HL-60/S4 (cell line): ENCODE data around the gene CTTNBP2NL.
"Not testable (repeated sequence)": the region's sequence is repeated elsewhere in the genome, so short reads cannot be mapped to it uniquely, and the experiment has no call there.

Source experiments
- in situ Hi-C: fragments of 300-500 bp; cut with MboI; formaldehyde crosslinking; loops from 2 replicates; pipeline ENCODE4 v1.14.3; 2022; ENCODE audit warnings: low sequenced_read_pairs

Gene CTTNBP2NL

DNA sequence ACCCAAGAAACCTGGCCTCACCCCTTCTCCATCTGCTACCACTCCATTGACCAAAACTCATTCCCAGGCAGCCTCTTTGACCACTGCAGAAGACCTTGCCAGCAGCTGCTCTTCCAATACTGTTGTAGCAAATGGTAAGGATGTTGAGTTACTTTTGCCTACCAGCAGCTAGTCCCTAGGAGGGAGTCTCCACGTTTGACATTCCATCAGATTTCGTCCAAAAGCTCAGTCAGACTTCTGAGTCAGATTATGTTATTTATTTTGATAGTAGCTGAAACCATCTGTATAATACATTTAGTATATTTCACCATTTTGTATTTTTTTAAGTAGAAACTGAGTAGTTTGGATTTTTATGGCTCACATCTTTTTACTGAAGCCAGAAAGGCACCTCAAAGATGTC, 61.2 kb downstream of the CTTNBP2NL start:
- in situ Hi-C loops = no loop called here

DNA sequence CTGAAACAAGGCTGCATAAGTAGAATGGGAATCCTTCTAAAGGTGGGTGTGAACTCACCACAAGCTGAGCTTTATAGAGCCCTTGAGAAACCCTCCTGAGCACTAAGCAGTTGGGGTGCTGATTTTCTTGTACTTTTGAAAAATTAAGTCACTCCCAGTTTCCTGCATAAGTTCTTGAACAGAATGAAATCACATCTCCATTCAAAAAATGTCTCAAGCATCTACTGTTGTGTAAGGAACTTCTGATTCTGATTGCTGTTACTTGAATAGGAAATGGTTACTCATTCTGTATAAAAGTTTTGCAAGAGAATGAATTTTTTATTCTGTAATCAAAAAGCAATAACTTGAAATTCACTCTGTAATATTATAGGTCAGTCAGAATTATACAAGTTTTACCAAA, 61.9 kb downstream of the CTTNBP2NL start:
- in situ Hi-C loops = no loop called here

DNA sequence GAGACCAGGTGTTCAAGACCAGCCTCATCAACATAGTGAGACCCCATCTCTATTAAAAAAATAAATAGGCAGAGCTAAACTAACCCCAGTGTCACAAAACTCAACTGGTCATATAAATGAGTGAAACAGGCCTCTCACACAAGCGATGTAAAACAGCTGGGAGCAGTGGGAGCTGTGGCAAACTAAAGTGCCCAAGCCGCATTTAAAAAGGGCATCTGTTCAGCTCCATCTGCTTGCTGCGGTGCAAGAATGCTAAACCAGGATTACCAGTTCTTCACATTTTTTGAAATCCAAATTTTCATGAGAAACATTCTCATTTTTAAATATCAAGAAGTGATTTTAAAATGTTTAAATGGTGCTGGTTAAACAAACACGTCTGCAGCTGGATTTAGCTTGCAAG, 62.7 kb downstream of the CTTNBP2NL start:
- in situ Hi-C loops = no loop called here

DNA sequence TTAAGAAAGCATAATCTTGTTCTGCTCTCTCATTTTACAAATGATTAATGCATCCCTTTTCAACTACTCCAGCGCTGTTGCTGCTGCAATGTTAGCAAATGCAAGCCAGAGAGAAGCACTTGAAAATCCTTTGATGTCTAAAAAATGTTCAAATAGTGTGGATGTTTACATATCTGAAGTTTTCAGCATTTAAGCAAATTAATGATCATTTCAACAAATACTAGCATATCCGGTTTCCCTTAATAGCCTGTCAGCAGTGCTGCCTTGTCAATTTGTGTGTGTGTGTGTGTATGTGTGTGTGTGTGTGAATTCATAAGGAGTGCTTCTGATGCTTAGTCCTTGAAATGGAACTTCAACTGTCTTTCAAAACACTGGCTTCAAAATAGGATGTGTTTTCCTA, 64.6 kb downstream of the CTTNBP2NL start:
- in situ Hi-C loops = no loop called here

DNA sequence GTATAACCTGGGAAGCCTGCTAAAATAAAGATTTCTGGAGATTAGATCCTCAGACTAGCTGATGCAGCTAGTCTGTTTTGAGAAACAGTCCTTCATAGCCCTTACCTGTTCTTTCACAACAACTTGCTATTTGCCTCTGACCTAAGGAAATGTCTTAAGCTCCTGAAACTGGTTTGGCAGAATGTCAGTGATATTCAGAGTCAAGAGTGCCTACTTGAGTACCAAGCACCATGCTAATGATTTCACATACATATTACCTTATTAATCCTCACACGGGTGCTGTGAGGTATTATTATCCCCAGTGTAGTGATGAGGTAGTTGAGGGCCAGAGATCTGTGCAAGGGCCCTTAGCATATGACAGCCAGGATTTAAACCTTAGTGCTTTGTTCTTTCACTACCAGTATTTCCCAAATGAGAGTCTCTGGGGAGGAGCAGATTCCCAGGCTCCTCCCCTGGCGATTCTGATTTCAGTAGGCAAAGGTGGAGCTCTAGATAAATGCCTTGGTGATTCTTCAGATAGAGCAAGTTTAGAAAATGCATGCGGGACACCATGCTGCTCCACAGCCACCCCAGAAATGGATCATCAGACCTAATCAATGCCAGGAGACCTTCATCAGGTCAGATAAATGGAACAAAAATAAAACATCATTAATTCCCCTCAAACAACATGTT, 65.3 kb downstream of the CTTNBP2NL start:
- in situ Hi-C loops = no loop called here

DNA sequence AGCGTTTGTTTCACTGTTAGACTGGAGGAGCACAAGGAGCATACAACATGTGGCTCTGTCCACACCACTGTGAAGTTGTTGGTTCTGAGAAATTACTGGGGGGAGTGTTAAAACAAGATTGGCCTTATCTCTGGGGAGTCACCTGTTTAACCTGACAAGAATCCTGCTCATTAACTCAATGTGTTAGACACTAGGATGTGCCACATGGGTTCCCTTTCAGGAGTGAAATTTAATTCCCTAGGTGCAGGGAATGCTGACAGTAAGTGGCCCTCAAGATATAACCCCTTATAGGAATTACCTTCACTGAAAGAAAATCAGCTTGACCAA, 66.9 kb downstream of the CTTNBP2NL start:
- in situ Hi-C loops = no loop called here

DNA sequence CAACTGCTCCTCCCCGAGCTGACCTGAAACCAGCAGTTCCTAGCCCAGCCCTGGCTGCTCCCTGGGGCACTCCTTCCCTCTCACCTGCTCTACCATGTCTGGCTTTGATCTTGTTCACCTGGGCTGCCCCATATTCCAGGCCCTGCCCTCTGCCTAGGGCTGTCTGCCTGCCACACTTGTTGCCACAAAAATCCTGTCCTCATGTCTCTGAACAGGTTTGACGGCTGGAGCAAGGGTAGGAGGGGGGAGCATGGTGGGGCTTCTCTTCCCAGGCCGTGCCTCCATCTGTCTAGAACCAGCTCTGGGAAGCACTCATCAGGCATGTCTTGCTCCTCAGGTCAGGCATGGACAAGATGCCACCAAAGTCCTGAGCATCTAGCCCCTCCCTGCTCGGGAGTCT, 68.5 kb downstream of the CTTNBP2NL start:
- in situ Hi-C loops = no loop called here

DNA sequence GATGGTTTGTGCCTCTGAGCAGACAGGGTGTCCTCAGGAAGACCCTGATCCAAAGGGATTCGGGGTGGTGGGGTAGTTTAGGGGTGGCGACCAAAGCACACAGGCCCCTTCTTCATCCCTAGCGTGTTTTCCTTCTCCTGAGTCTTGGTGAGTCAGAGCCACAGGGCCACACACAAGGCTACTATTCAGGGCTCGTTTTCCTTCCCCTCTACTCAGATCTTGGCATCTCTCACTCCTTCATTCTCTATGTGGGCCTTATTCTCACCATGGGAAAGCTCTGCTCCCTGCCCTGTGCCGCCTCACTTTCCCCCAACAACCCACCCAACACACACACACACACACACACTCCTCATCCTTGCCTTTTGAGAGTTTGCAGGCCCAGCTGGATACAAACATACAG, 69.1 kb downstream of the CTTNBP2NL start:
- in situ Hi-C loops = no loop called here

DNA sequence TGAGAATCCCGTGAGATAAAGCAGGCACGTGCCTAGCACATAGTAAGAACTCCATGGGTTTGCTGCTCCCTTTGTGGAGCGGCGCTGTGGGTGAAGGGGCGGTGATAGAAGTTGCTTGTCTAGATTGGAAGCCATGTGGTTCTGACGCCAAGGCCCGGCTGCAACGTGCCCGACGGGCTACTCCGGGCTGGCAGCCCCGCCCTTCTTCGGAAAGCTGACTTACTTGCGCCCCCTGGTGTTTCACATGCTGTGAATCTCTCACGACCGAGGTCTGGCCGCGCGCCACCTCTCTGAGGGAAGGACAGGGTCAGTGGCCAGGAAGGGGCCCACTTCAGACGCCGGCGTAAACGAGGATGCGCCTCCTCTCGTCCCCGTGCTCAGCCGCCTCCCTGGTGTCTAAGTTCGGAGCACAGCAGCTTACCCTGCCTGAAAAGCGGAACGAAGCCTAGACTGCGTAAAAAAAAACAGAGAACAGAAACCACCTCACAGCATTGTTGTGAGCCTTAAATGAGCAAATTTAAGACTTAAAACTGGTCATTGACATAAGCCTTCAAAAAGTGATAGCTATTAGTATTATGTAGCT, 70.2 kb downstream of the CTTNBP2NL start:
- in situ Hi-C loops = no loop called here

DNA sequence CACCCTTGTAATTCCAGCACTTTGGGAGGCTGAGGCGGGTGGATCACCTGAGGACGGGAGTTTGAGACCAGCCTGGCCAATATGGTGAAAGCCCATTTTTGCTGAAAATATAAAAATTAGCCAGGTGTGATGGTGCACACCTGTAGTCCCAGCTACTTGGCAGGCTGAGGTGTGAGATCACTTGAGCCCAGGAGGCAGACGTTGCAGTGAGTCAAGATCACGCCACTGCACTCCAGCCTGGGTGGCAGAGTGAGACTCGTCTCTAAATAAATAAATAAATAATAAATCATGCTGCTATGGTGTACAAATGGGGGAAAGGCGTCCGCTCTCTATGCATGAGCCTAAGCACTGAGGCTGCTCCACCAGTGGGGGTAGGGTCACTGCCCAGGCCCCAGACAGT, 74.3 kb downstream of the CTTNBP2NL start:
- in situ Hi-C loops = not testable (repeated sequence)

DNA sequence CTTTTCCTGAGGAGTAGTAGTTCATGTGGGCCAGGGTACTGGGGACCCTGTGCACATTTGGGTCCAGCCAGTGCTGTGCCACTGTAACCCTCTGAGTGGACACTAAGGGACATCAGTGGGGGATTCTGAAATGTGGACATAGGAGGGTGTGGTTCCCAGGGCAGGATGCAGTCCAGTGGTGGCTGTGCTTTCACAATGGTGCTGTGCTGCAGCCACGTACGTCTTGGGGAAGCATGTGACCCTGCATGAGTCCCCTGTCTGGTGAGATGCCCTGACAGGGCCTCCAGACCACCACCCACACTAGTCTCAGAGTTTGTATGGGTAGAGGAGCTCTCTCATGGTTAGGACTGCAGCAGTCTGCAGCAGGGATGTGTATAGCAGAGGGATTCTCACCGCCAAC, 75.0 kb downstream of the CTTNBP2NL start:
- in situ Hi-C loops = no loop called here

DNA sequence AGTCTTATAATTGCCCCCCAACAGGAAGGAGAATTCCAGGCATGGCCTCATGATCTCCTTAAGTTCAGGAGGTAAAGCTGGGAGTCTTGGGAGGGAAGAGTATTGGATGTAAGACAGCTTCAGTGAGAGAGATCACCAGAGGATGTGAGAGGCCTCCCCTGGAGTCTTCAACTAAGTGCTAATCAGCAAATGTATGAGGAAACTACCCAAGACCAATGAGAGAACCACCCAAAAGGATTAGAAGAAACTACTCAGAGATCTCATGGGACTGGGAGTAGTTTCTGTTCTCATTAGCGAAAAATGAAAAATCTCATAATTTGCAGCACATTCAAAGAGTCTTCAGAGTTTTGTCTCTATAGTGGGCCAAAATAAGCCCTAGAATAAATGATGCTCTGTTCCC, 76.1 kb downstream of the CTTNBP2NL start:
- in situ Hi-C loops = no loop called here

DNA sequence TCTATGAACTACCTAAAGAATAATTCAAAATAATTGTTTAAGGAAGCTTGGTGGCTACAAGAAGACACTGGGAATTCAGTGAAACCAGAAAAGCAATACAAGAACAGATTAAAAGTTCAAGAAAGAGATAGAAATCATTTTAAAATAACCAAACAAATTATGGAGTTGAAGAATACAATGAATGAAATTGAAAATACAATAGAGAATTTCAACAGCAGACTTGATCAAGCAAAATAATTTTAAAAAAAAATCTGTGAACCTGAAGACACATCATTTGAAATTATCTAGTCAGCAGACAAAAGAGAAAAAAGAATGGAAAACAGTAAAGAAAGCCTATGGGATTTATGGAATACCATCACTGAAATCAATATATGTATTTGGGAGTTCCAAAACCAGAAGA, 81.5 kb downstream of the CTTNBP2NL start:
- in situ Hi-C loops = no loop called here

DNA sequence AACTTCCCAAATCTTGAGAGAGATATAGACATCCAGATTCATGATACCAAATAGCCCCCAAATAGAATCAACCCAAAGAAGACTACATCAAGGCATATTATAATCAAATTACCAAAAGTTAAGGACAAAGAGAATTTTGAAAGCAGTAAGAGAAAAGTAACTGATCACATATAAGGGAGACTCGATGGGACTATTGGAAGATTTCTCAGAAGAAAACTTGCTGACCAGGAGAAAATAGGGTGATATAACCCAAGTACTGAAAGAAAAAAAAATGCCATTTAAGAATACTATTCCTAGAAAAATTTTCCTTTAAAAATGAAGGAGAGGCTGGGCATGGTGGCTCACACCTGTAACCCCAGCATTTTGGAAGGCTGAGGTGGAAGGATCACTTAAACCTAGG, 82.3 kb downstream of the CTTNBP2NL start:
- in situ Hi-C loops = no loop called here

DNA sequence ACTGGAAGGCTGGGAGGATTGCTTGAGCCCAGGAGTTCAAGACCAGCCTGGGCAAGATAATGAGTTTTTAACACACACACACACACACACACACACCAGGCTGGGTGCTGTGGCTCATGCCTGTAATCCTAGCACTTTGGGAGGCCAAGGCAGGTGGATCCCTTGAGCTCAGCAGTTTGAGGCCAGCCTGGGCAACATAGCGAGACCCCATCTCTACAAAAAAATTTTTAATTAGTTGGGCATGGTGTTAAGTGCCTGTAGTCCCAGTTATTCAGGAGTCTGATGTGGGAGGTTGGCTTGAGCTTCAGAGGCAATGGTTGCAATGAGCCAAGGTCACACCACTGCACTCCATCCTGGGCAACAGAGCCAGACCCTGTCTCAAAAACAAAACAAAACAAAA, 90.0 kb downstream of the CTTNBP2NL start:
- in situ Hi-C loops = not testable (repeated sequence)

DNA sequence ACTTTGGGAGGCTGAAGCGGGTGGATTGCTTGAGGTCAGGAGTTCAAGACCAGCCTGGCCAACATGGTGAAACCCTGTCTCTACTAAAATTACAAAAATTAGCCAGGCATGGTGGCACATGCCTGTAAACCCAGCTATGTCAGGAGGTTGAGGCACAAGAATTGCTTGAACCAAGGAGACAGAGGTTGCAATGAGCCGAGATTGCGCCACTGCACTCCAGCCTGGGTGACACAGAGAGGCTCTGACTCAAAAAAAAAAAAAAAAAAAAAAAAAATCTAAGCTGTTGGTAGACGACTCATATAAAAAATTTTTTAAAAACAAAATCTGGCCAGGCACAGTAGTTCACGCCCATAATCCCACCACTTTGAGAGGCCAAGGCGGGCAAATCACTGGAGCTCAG, 91.7 kb downstream of the CTTNBP2NL start:
- in situ Hi-C loops = not testable (repeated sequence)

DNA sequence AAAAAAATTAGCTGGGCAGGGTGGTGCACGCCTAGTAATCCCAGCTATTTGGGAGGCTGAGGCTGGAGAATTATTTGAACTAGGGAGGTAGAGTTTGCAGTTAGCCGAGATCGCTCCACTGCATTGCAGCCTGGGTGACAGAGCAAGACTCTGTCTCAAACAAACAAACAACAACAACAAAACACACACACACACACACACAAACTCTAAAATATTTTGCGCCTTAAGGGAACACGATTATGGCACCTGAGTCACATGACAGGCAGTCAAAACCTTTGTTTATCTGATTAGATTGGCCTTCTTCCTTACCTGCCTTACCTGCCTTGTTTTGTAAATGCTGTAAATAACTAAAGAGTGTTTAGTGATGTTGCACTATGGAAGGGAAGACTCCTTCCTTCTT, 92.1 kb downstream of the CTTNBP2NL start:
- in situ Hi-C loops = no loop called here

DNA sequence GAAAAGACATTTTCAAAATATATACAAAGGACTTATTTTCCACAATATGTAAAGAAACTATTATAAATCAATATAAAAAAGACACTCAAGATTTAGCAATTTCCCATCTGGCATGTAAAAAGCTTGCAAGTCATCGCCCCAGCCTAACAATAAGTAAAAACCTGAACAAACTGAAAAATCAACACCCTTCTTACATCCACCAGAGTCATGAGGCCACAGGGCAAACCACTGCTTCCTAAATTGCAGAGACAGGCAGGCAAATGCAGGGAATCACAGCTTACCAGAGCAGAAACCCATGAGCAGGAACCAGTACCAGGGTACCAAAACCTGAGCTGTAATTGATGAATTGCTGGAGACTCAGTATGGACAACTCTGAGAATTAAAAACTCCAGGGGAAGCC, 96.1 kb downstream of the CTTNBP2NL start:
- in situ Hi-C loops = no loop called here

DNA sequence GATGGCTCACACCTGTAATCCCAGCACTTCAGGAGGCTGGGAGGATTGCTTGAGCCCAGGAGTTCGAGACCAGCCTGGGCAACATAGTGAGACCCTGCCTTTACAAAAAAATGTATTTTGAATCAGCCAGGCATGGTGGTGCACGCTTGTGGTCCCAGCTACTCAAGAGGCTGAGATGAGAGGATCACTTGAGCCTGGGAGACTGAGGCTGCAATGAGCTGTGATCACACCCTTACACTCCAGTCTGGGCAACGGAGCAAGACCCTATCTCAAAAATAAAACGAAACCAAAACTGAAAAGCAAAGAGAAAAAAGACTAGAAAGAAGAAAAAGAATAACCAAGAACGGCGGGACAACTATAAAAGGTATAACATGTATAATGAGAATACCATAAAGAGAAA, 97.3 kb downstream of the CTTNBP2NL start:
- in situ Hi-C loops = no loop called here

DNA sequence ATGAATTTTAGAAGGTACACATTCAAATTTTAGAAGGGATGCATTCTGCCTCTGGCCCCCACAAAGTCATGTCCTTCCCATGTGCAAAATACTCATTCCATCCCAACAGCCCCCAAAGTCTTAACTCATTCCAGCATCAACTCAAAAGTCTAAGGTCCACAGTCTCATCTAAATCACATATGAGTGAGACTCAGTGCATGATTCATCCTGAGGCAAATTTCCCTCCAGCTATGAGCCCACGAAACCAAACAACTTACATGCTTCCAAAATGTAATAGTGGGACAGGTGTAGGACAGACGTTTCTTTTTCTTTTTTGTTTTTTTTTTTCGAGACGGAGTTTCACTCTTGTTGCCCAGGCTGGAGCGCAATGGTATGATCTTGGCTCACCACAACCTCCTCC, 100.3 kb downstream of the CTTNBP2NL start:
- in situ Hi-C loops = no loop called here

DNA sequence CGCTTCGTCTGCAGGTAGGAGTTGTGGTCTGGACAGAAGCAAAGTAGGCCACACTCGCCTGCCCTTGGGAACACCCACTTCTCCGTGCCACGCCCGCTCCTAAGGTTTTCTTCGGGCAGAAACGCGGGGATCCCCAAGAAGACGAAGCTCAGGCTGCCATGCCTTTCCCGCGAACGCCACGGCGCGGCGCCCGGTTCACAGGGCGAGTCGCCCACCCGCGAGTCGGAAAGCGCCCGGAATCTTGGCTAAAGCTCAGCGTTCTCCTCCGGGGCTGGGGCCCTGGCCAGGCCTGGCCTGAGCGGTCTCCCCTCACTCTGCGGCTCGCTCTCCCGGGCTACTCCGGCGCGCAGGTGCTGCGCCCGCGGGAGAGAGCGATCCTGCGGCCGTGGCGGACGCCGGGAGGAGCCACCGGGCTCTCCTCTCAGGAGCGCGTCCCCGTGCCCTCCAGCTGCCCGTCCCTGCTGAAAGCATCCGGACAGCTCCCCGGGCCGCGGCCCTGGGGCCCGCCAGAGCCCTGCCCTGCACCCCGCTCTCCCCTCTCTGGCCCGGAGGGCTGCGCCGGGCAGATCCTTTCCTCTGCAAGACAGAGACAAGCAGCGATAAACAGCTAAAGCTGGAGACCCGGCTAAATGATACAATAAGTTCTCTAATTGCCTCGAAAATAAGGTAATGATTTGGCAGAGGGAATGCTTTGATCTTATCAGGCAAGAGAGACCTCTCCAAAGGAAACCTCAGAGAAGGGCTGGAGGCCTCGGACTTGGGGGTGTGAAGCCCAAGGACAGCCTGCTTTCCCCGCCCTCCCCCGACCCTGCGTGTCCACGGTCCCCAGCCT, 106.0 kb downstream of the CTTNBP2NL start:
- in situ Hi-C loops = no loop called here

DNA sequence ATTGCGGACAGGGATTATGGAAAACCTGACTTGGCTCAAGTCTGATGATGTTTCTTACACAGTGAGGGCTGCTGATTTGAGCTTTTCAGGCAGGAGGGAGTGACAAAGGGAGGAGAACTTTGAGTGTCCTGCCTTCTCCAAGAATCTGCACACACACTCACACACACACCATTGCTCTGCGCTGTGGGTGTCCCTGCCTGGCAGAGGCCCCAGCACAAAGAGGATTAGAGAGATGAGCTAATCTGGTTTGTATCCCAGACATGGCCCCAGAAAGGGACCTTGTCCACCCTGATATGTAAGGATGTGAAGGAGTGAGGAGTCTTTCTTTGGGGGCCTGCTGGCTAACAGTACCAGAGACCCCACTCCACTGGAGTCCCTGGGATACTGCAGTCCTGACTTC, 106.8 kb downstream of the CTTNBP2NL start:
- in situ Hi-C loops = no loop called here
